HG03460 (cell line): ENCODE results near the gene CNPPD1.

ENCODE experiments used
- ATAC-seq: cut with Tn5 transposase; IDR thresholded peaks from one replicate; pipeline ENCODE4 v1.9.1; 2021; ENCODE audit not compliant: unreplicated experiment

CNPPD1 gene

GRCh38 chr2:219163156-219163555 lies 13.6 kb downstream of the CNPPD1 start:
- ATAC-seq = no peak

- ATAC-seq = no peak
Observed at GRCh38 chr2:219161097-219161496, 15.6 kb downstream of the CNPPD1 start.

- peak; percentile 87 for ATAC-seq
Observed at GRCh38 chr2:219160186-219161017, 16.3 kb downstream of the CNPPD1 start, which contains the start of gene NHEJ1. Gene NHEJ1, minus strand, starts transcription at chr2:219160815. Its CDS starts 2,453 bp downstream, at chr2:219158362.

- ATAC-seq = no peak
Observed at GRCh38 chr2:219159771-219160185, 16.9 kb downstream of the CNPPD1 start.

- ATAC-seq = no peak
Observed at GRCh38 chr2:219158586-219158985, 18.1 kb downstream of the CNPPD1 start.

GRCh38 chr2:219158025-219158424 lies 18.7 kb downstream of the CNPPD1 start:
- no peak for ATAC-seq

- no peak for ATAC-seq
Observed at GRCh38 chr2:219157396-219157795, 19.3 kb downstream of the CNPPD1 start.

GRCh38 chr2:219155054-219155644 lies 21.6 kb downstream of the CNPPD1 start:
- ATAC-seq = no peak

- ATAC-seq = no peak
Observed at GRCh38 chr2:219149667-219150066, 27.1 kb downstream of the CNPPD1 start.

- no peak for ATAC-seq
Observed at GRCh38 chr2:219142329-219142728, 34.4 kb downstream of the CNPPD1 start.

- ATAC-seq = no peak
Observed at GRCh38 chr2:219140722-219141121, 36.0 kb downstream of the CNPPD1 start.

GRCh38 chr2:219133976-219134375 lies 42.7 kb downstream of the CNPPD1 start:
- no peak for ATAC-seq

GRCh38 chr2:219131744-219132143 lies 45.0 kb downstream of the CNPPD1 start:
- no peak for ATAC-seq

- no peak for ATAC-seq
Observed at GRCh38 chr2:219131327-219131726, 45.4 kb downstream of the CNPPD1 start.

GRCh38 chr2:219129589-219129988 lies 47.1 kb downstream of the CNPPD1 start:
- no peak for ATAC-seq

GRCh38 chr2:219128396-219128795 lies 48.3 kb downstream of the CNPPD1 start:
- ATAC-seq = no peak

- ATAC-seq = no peak
Observed at GRCh38 chr2:219127037-219127635, 49.6 kb downstream of the CNPPD1 start.

- no peak for ATAC-seq
Observed at GRCh38 chr2:219126555-219126954, 50.2 kb downstream of the CNPPD1 start.

GRCh38 chr2:219125886-219126270 lies 50.8 kb downstream of the CNPPD1 start:
- no peak for ATAC-seq

GRCh38 chr2:219125225-219125885 lies 51.4 kb downstream of the CNPPD1 start:
- no peak for ATAC-seq

GRCh38 chr2:219124381-219125110 lies 52.2 kb downstream of the CNPPD1 start:
- ATAC-seq = no peak
